ENCODE measurements around the gene TRDMT1.
A peak's percentile ranks its signal among the peaks of the same experiment; 100 is the strongest.

TRDMT1 gene

DNA sequence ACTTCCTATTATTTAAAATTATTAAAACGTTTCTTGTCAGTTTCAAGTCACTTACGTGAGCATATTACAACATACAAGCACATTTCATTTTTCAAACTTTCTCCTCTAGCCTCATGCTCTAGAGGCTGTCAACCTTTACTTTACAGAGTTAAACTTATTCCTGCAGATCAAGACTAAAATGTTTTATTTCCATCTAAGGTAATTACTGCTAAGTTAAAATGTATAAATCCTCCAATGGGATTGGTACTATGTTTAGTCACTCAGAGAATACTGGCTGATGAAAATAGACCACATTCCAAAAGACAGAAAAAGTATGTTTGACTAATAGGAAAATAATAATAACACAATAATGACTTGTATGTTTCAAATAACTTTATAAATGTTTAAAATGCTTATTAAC is 8.4 kb upstream of the TRDMT1 start:
- ATAC-seq (no peak), DNase-seq (no peak)

DNA sequence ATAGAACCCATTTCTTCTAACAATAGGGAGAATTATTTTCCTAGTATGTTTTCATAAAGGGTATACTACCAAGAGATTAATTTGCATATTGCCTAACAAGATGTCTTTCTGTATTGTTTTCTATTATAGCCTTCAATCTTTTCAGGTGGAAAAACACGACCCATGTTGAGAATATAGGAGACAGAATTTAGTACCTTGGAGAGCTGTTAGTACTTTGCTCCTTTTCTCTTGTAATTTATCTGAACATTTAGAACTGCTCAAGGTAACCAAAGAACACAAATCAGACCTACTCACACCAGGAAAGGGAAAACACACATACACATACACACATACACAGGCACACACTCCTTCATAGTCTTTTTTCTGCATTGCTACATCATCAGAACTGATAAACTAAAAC is 7.8 kb upstream of the TRDMT1 start:
- ATAC-seq = no peak

DNA sequence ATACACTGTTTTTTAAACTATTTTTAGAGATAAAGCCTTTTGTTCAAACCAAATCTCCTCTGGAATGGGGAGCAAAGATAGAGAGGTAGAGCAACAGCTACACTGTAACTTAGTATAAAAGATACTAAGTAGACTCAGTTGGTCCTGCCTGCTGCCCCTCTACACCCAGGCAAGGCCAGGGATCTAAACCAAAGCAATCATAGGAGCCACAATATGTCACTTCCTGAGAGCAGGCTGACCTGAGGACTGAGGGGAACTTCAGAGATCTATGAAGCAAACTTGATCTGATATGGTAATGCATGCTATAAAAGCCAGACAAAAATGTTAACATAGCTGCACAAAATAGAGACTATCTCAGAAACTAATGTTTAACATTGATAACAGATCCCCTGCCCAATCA is 7.0 kb upstream of the TRDMT1 start:
- no peak for DNase-seq
- no peak for ATAC-seq

More for the DNA sequence above, 7.8 kb upstream of the TRDMT1 start:
- DNase-seq = no peak

DNA sequence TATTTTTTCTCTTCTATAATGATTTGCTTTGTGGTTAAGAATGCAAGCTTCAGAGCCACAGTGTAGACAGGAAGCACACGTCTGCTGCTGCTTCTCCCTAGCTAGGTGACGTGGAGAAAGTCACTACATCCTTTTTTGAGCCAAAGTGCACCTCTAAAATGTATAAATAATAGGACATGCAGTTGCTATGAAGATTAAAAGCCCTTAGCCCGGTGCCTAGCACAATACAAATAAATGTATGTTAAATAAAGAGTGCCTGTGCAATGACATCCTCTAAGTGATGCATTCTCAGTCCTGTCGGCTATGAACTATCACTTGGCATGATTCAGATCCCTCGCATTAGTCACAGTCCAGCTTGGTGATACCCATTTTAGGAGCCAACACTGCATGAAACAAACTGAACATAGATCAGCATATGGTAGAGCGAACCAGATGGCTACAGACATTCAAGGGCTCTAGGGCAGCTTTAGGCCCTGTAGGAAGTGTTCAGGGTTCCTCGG is 4.8 kb upstream of the TRDMT1 start:
- peak; percentile 90 for ATAC-seq
- DNase-seq = peak; percentile 31

DNA sequence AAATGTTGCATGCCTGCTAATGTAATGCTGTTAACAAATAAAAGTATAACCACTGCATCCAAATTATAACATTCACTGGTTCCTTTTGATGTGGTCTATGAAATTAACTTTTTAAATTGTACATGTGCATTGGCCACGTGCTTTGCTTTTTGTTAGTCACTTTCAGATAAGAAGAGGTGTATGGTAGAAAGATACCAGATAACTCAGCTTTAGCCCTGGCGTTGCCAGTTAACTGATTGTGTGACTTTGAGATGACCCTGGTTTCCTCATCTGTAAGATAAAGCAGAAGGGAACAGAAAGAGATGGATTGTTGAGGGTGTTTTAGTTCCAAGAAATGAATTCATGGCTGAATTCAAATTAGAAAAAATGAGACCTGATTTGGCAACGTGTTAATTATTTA is 1.9 kb upstream of the TRDMT1 start:
- DNase-seq = no peak
- no peak for ATAC-seq

DNA sequence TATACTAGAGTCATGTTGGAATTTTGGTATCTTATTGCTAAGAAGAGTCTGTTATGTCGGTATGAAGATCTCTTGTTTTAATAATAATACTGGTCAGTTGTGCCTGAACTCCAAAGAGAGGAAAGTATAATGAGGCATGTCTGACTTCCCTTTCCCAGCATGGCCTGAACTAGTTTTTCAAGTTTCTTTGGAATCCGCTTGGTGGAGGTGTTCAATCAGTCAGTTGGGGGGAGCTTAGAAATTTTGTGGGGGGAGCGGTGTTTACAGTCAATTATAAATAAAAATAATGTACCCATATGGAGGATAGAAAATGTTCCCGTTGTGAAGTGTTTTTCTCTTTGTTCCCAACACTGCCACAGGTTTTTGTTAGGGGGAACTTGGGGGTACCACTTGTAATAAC is 1.5 kb upstream of the TRDMT1 start:
- ATAC-seq = no peak

DNA sequence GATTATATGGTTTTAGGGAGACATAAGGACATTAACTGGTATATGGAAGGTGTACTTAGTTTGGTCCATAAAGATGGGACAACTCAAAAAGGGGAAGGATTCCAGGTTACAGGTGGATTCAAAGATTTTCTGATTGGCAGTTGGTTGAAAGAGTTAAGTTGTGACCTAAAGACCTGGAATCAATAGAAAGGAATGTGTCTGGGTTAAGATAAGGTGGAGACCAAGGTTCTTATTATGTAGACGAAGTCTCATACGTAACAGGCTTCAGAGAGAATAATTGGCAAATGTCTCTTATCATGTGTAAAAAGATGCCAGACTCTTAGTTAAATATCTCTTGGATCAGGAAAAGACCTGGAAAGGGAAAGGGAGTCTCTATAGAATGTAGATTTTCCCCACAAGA is 1.0 kb upstream of the TRDMT1 start:
- DNase-seq (no peak), ATAC-seq (no peak)

More for the DNA sequence above, 1.5 kb upstream of the TRDMT1 start:
- no peak for DNase-seq

DNA sequence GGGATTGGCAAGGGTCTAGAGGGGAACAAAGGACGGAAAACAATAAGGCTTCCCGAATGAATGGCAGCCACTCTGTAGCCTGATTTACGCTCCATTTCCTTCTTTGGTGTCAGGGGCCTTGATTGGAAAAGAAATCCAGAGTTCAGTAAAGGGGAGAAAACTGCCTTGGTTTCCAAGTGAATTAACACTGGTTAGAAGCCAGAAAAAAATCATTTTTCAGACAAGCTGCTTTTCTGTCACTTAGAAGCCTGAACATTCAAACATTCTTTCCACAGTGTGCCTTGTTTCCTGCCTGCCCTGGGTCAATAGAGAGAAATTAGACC is 283 bp upstream of the TRDMT1 start:
- no peak for ATAC-seq
- DNase-seq = no peak

DNA sequence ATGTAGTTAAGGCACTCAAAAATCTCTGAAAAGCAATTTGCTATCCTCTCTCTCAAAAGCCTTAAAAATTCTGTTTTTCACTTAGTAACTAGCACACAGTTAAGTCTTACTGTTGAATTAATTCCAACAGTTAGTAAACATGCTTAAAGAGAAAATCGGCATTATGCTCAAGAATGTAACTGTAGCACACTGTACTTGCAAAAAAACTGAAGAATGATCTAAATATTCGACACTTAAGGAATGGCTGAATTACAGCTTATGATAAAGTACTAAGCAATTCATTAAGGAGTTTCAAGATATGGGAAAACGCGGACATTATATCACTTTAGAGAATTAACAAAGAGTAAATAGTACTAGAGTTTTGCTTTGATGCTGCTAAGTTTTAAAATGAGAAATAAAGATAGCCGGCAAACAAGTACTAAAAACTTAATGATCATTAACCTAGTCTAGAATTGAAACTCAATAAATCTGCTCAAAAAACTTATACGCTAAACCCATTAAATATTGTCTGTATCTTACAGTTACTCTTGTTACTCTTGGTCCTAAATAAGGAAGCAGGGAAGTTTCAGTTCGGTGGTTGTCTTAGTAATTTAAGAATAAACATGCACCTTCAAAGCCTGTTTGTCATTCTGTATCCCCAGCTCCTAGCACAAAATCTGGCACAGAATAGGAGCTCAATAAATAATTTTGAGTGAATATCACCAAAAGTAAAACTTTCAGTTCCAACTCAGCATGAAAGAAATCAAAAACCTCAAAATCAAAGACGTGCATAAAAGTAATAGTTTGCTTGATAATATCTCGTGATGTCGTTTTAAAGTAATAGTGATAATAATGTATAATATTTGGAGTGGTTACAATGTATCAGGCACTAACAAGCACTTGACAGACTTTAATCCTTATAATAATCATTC is 1.2 kb downstream of the TRDMT1 start:
- no peak for ATAC-seq
- no peak for DNase-seq

DNA sequence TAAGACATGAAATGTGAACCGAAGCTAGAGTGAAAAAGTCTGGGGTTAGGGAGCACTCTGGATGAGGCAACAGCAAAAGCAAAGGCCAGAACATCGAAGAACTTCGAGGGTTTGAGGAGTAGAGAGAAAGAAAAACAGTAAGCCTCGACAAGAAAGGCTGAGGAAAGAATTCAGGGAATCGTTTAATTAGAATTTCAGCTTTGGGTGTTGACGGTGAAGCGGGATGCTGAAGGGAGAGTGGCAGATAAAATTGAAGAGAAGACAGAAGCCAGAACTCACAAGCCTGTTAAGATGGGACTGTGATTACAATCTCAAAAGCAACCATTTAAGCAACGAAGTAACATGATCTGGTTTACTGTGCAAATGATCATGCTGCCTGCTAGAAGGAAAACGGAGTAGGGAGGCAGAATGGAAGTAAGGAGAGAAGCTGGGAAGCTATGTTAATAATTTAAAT is 2.1 kb downstream of the TRDMT1 start:
- DNase-seq (no peak), ATAC-seq (no peak)

DNA sequence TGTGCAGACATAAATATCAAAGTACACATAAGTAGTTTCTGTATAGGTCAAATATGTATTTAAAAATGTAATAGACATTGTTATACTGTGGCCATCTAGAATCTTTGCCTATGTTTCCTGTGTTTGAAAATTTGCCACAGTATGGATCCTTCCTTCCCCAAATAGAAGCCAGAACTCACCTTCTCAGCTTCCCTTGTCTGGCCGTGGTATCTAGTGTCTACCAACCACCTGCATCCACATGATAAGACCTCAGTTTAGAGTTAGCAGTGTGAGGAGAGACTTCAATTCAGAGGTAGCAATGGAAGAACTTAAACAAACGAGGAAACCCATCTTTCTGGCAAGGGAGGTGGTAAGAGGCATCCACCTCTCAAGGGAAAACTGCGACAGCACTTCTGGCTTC is 4.9 kb downstream of the TRDMT1 start:
- ATAC-seq = no peak
- no peak for DNase-seq

DNA sequence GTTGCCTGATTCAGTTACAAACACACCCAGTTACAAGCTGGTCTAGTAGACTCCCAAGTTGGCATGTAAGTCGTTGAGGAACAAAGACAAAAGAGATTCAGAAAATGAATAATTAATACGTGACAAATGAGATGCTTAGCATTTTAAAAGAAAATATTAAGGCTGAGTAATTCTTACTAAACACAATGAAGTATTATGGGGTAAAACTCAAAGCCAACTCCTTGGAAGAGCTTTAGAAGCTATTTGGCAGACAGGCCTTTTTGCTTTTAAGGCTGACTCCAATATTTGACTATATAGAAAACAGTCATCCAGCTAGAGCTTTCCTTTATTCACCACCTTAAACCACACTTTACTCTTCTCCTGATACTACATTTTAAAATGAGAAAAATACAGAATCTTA is 5.4 kb downstream of the TRDMT1 start:
- DNase-seq (no peak), ATAC-seq (no peak)

DNA sequence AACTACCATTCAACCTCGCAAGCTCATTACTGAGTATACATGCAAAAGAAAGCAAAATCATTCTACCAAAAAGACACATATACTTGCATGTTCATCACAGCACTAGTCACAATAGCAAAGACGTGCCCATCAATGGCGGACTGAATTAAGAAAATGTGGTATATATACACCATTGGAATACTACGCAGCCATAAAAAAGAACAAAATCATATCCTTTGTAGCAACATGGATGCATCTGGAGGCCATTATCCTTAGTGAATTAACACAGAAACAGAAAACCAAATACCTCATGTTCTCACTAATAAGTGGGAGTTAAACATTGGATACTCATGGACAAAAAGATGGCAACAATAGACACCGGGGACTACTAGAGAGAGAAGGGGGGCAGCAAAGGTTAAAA is 6.4 kb downstream of the TRDMT1 start:
- DNase-seq (no peak), ATAC-seq (no peak)

DNA sequence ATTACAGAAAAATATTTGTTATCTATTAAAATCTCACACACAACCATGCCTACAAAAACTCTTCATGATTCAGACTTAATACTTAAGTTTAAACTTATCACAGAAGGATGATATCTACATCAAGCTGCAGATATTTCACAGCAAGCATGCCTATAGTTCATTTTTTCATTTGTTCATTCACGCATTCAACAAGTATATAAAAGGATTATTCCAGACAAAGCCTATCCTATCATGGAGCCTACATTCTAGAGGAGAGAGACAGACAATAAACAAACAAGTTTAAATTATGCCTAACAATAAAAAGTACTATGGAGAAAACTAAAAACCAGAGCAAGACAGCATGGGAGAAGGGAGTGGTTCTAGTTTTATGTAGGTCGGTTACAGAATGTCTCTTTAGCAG is 10.9 kb downstream of the TRDMT1 start:
- DNase-seq (no peak), ATAC-seq (no peak)

DNA sequence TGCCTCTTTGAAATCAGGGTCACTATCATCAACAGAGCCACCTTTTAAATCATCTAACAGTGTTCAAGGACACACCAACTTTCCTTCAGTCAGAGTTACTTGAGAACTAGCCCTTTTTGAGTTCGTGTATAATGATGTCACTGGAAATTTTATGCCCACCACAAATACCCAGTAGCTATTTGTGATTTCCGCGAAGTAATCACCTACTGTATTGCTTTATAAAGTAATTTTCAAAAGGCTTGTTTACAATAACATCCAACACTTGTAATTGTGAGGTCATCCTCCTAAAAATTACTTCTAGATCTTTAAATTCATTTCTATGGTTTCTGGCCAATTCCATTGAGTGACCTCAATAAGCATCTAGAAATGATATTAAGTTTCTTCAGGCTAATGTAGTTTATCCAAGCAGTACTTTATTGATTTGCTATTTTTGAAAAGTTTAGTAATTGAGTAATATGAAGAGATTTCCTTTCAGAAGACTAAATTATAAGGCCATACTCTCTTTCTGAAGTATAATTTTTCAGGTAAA is 12.8 kb downstream of the TRDMT1 start:
- ATAC-seq = no peak
- DNase-seq = no peak

DNA sequence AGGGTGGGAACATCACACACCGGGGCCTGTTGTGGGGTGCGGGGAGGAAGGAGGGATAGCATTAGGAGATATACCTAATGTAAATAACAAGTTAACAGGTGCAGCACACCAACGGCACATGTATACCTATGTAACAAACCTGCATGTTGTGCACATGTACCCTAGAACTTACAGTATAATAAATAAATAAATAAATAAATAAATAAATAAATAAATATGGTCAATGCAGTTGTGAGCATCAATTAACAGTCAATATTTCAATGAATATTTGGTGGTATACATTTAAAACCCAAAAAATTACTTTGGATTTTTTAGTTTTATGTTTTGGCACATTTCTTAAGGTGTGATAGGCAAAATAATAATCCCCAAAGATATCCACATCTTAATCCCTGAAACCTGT is 15.6 kb downstream of the TRDMT1 start:
- no peak for ATAC-seq
- DNase-seq = no peak

DNA sequence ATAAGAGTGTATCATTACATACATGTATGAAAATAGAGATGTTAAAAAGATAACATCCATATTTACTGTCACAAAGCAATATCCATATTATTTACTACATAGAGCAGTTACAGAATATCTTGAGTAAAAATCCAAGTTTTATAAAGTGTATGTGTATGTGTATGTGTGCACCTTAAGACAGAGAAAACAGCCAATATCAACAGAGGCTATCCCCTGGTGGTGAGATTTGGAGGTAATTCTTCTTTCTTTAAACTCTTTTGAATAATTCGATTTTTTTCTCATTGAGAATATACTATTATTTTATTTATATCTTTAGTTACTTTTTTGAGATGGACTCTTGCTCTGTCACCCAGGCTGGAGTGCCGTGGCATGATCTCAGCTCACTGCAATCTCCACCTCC is 18.4 kb downstream of the TRDMT1 start:
- DNase-seq = no peak
- ATAC-seq = no peak

DNA sequence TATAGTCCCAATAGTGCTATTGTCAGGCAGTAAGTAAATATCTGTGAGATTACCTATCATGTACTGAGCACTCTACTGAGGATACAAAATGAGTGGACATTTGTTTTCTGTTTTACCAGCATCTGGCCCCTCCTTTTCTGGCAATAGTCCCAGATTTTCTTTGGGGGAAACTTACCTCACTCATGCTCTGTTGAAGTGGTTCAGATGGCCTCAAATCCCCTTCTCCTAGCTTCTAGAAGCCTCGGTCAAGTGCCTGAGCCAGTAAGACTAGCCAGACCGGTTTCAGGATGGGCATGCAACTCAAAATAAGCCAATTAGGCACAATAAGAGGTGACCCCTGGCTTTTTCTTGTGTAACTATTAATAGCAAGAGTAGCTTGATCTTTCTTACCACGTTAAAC is 19.7 kb downstream of the TRDMT1 start:
- no peak for ATAC-seq
- no peak for DNase-seq

DNA sequence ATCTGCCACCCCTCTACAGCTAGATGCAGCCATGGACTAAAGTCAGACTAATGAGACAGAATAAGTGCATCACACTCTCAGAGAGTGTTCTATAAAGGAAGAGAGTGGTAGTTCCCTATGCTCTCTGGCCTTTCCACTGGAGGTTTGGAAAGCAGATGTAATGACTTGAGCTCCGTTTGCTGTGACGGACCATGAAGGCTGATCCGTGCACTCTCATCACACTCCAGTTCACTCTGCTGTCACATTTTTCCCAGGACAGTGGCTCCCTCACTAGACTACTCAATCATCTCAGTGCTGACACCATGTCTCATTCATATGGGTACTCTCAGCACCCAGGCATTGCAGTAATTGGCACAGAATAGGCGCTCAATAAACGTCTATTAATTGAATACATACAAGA is 20.4 kb downstream of the TRDMT1 start:
- ATAC-seq (no peak), DNase-seq (no peak)

DNA sequence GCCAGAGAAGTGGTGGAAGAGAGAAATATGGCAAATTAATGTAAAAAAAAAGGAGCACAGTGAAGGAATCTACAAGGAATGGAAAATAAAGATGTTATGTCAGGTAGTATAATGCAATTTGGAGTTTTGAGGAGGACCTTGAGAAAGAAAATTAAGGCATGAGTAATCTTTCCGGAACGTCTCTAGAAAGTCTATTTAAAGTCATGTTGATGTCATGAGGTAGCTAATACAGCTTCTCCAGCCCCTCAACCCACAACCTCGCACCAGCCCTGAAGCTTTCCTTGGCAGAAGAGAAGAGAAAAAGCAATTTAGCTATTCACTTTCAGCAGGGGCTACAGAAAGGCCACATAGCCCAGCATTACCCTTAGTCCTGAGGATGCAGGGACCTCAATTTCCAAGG is 22.5 kb downstream of the TRDMT1 start:
- DNase-seq (no peak), ATAC-seq (no peak)

DNA sequence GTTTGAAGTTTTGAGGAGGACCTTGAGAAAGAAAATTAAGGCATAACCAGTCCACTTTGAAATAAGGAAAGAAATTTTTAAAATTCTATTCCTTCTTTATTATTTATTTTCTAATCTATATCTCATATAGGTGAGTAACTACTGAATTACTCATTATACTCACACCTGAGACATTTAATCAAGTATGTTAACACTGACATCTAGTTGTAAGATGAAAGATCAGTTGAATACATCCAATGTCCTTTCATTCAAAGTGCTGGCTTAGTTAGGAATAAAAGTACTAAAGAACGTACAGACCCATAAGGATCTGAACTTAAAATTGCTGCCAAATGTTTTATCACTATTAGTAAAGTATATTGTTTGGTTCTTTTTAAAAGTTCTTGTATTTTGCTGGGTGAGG is 23.5 kb downstream of the TRDMT1 start:
- DNase-seq (no peak), ATAC-seq (no peak)

DNA sequence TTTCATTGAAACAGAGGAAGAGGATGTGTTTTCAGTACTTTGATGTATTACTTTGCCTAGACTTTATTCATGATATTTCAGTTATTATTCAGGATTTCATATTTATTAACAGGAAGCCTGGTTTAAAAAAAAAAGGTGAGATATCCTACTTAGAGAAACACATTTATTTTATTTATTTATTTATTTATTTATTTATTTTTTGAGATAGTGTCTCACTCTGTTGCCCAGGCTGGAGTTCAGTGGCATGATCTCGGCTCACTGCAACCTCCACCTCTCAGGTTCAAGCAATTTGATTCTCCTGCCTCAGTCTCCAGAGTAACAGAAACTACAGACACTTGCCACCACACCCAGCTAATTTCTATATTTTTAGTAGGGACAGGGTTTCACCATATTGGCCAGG is 24.5 kb downstream of the TRDMT1 start:
- ATAC-seq (no peak), DNase-seq (no peak)

DNA sequence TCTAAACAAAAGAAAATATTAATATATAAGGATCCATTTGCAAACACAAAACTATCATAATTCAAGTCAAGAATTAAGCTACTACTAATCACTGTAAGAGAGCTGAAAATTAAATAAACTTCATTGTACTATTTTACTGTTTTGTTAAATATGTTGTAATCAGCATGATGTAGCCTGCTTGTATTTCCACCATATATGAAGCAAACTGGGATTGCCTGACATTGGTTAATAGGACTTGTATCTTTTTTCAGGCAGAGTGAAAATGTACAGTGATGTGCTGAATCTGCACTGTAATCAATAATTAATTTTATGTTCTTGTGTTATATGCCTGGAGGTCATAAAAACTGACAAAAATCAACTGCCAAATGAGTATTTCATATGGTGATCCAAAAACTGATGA is 25.4 kb downstream of the TRDMT1 start:
- DNase-seq (no peak), ATAC-seq (no peak)

DNA sequence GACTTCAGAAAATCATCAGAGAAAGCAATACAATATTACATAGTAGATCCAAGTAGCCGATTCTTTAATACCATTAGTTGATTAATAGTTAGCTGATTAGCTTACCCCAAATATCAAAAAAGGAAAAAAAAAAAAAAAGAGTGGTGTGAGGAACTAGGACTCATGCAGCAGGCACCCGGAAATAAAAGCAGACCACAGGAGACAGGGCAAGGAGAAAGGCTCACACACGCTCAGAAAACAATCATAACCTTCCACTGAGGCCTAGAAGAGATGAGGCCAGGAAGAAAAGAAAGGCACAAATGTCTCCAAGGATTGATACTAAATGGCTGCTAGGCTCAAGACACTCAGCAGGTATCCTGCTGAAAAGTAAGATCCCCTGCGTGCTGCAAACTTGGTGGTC is 25.9 kb downstream of the TRDMT1 start:
- DNase-seq = no peak
- ATAC-seq = peak; percentile 49

Data from stimulated activated naive CD8-positive, alpha-beta T cell treated with anti-CD3 and anti-CD28 coated beads, Interleukin-15, Interleukin-2, amounts not matched to agents 100 U/mL and 50 U/mL, for 24 hours (primary cell).